Activated CD4-positive, alpha-beta T cell treated with anti-CD3 and anti-CD28 coated beads, Interleukin-2, amount 50 U/mL, for 16 hours (primary cell): ENCODE data around the gene HLA-A.

Experiments used
- DNase-seq: peaks from one replicate; pipeline ENCODE4 v3.0.0-alpha.2; 2020

HLA-A gene

DNA sequence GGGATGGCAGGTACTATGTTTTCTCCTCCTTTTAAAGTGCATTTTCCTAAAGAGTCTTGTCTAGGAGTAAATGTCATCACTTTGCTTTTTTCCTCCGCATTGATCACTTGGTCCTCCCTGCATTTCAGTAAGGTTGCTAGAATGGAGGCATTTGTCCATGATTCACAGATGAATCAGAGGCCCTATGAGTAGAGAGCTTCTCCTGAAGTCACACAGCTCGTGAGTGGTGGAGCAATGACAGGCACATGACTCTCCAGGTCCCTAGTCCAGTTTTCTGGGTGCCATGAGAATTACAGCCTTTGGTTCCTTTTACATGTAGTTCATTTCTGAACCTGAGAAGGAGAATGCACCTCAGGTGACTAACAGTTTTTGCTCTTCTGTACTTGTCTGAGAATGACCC, 50.5 kb downstream of the HLA-A start:
- DNase-seq, result no peak

GRCh38 chr6:29994826-29995225, 52.5 kb downstream of the HLA-A start:
- DNase-seq, result no peak

- no peak for DNase-seq
These were observed 53.0 kb downstream of the HLA-A start for GRCh38 chr6:29995340-29995777.
